Stimulated activated CD4-positive, alpha-beta T cell treated with anti-CD3 and anti-CD28 coated beads, Interleukin-4, amount 100 ng/mL, for 1 hour (primary cell): ENCODE measurements around the gene ZGLP1.
A peak's percentile ranks its signal among the peaks of the same experiment; 100 is the strongest.
"Not testable (repeated sequence)": the region's sequence is repeated elsewhere in the genome, so short reads cannot be mapped to it uniquely, and the experiment has no call there.

Experiments
- DNase-seq: peaks from one replicate; pipeline ENCODE4 v3.0.0-alpha.2; 2020

The ZGLP1 gene

DNA sequence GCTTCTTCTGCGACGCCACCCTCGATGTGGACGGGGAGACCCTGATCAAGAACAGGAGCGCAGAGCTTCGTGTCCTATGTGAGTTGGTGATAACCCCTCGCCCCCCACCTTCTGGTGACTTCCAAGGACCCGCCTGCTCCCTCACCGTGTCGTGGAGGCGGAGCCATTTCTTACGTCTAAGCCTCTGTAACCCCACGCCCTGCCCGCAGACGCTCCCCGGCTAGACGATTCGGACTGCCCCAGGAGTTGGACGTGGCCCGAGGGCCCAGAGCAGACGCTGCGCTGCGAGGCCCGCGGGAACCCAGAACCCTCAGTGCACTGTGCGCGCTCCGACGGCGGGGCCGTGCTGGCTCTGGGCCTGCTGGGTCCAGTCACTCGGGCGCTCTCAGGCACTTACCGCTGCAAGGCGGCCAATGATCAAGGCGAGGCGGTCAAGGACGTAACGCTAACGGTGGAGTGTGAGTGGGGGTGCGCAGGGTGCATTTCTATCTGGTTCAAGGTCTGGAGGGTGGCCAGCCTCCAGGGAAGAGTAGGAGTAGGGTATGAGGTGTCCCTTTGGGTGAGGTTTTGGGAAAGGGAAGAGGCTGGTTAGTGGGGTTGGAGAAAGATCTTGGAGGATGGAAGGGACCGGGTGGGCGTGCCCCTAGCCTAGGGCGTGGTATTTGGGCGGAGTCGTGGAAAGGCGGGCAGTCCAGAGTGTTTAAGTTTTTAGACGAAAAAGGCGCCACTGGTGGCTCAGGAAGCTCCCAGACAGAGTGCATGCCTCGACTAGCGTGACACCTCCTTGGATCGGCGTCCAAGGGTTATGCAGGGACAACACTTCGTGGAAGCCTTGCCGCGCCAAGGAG, 16.6 kb downstream of the ZGLP1 start:
- no peak for DNase-seq

DNA sequence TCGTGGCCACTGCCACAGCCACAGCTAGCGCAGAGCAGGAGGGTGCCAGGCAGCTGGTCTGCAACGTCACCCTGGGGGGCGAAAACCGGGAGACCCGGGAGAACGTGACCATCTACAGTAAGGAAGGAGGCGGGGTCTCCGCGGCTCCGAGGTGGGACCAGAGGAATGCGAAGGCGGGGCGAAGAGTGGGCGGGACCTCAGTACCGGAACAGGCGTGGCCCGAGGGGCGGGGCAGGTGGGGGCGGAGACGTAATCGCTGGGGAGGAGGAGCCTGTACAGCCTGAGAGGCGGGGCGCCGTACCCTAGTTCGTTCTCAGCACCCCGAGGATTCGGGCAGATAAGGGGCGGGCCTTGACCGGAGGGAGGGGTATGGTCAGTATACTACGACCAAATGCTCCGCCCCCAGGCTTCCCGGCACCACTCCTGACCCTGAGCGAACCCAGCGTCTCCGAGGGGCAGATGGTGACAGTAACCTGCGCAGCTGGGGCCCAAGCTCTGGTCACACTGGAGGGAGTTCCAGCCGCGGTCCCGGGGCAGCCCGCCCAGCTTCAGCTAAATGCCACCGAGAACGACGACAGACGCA, 17.3 kb downstream of the ZGLP1 start:
- peak; percentile 71 for DNase-seq

DNA sequence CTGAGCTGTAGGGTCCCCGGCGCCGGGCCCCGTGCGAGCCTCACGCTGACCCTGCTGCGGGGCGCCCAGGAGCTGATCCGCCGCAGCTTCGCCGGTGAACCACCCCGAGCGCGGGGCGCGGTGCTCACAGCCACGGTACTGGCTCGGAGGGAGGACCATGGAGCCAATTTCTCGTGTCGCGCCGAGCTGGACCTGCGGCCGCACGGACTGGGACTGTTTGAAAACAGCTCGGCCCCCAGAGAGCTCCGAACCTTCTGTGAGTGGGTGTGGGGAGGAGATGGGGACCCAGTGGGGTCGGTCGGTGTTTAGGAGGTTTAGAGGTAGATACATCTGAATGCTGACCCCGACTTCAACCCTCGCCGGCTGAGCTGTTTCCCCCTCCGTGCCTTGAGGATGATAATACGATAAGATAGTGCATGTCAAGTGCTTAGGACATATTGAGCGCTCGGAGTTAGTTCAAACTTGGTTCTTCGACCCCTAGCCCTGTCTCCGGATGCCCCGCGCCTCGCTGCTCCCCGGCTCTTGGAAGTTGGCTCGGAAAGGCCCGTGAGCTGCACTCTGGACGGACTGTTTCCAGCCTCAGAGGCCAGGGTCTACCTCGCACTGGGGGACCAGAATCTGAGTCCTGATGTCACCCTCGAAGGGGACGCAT, 17.9 kb downstream of the ZGLP1 start:
- DNase-seq: no peak

GRCh38 chr19:10290876-10291553, 18.6 kb downstream of the ZGLP1 start:
- peak; percentile 60 for DNase-seq

GRCh38 chr19:10290357-10290875, 19.2 kb downstream of the ZGLP1 start:
- DNase-seq: peak; percentile 21

DNA sequence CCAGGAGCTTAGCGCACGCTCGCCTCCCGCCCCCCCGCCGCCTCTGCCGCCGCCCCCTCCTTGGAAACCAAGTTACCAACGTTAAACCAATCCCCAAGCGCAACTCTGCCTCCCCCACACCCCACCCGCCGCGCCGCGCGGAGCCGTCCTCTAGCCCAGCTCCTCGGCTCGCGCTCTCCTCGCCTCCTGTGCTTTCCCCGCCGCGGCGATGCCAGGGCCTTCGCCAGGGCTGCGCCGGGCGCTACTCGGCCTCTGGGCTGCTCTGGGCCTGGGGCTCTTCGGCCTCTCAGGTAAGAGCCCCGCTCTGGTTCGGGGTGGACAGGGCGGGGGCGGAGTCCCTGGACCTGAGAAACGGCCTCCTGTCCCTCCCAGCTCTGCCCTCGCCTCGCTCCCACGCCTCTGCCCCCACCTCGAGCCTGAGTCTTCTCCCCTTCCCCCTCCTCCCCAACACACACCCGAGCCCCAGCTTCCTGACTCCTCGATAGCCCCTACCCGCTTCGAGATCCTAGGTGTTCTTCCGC, 19.7 kb downstream of the ZGLP1 start, which contains the start of gene ICAM5:
Gene ICAM5, plus strand, starts transcription at position 117 of the 521 bp plus-strand sequence. Its CDS starts 92 bp downstream, at position 209.
- peak; percentile 63 for DNase-seq

- peak; percentile 72 for DNase-seq
Observed at GRCh38 chr19:10289167-10289835, 20.3 kb downstream of the ZGLP1 start.

DNA sequence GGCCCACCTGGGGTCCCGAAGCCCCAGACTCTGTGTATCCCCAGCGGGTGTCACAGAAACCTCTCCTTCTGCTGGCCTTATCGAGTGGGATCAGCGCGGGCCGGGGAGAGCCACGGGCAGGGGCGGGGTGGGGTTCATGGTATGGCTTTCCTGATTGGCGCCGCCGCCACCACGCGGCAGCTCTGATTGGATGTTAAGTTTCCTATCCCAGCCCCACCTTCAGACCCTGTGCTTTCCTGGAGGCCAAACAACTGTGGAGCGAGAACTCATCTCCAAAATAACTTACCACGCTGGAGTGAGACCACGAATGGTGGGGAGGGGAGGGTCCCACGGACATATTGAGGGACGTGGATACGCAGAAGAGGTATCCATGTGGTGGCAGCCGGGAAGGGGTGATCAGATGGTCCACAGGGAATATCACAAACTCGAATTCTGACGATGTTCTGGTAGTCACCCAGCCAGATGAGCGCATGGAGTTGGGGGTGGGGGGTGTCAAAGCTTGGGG, 20.9 kb downstream of the ZGLP1 start:
- peak; percentile 49 for DNase-seq

GRCh38 chr19:10286803-10287737, 22.5 kb downstream of the ZGLP1 start, which contains the start of gene ICAM4:
TSS of gene ICAM4 (plus strand) at chr19:10286955. CDS start at chr19:10287013, 58 bp downstream.
- DNase-seq: peak; percentile 39

- no peak for DNase-seq
Observed at GRCh38 chr19:10285393-10285792, 24.2 kb downstream of the ZGLP1 start.

DNA sequence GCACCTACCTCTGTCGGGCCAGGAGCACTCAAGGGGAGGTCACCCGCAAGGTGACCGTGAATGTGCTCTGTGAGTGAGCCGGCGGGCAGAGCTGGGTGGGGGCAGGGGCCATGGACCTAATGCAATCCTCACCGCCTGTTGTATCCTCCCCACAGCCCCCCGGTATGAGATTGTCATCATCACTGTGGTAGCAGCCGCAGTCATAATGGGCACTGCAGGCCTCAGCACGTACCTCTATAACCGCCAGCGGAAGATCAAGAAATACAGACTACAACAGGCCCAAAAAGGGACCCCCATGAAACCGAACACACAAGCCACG, 24.7 kb downstream of the ZGLP1 start:
- no peak for DNase-seq

DNA sequence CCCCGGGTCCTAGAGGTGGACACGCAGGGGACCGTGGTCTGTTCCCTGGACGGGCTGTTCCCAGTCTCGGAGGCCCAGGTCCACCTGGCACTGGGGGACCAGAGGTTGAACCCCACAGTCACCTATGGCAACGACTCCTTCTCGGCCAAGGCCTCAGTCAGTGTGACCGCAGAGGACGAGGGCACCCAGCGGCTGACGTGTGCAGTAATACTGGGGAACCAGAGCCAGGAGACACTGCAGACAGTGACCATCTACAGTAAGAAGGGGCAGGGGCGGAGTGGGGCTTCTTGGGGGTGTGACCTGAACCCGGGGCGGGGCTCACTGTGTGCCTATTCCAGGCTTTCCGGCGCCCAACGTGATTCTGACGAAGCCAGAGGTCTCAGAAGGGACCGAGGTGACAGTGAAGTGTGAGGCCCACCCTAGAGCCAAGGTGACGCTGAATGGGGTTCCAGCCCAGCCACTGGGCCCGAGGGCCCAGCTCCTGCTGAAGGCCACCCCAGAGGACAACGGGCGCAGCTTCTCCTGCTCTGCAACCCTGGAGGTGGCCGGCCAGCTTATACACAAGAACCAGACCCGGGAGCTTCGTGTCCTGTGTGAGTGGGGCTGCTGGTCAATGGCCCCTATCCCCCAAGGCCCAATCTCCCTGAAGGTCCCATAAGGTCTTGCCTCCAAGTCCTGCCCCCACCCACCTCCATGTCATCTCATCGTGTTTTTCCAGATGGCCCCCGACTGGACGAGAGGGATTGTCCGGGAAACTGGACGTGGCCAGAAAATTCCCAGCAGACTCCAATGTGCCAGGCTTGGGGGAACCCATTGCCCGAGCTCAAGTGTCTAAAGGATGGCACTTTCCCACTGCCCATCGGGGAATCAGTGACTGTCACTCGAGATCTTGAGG, 25.3 kb downstream of the ZGLP1 start:
- no peak for DNase-seq

DNA sequence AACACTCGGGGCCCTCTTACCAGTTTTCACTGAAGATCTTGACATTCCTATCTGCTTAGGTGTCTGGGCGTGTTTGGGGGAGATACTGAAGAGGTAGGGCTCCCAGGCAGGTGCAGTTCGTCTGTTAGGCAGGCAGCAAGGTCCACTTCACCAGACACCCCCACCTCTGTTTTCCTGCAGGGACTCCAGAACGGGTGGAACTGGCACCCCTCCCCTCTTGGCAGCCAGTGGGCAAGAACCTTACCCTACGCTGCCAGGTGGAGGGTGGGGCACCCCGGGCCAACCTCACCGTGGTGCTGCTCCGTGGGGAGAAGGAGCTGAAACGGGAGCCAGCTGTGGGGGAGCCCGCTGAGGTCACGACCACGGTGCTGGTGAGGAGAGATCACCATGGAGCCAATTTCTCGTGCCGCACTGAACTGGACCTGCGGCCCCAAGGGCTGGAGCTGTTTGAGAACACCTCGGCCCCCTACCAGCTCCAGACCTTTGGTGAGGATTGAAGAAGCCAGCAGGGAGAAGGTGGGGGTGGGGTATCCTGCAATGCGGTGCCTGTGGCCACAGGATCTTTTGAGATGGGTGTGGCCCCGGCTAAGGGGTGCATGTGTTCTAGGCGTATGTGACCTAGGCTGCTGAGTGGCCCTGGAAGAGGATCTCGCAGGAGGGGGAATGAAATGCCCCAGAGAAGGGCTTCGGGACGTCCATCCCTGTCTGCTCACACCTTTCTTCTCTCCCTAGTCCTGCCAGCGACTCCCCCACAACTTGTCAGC, 26.1 kb downstream of the ZGLP1 start:
- DNase-seq: no peak

DNA sequence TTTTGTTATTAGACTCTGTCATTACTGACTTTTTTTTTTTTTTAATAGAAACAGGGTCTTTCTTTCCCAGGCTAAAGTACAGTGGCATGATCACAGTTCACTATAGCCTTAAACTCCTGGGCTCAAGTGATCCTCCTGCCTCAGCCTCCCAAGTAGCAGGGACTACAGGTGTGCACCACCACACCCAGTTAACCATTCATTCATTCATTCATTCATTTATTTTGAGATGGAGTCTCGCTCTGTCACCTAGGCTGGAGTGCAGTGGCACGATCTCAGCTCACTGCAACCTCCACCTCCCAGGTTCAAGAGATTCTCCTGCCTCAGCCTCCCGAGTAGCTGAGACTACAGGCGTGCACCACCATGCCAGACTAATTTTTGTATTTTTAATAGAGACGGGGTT, 27.6 kb downstream of the ZGLP1 start:
- DNase-seq: not testable (repeated sequence)

DNA sequence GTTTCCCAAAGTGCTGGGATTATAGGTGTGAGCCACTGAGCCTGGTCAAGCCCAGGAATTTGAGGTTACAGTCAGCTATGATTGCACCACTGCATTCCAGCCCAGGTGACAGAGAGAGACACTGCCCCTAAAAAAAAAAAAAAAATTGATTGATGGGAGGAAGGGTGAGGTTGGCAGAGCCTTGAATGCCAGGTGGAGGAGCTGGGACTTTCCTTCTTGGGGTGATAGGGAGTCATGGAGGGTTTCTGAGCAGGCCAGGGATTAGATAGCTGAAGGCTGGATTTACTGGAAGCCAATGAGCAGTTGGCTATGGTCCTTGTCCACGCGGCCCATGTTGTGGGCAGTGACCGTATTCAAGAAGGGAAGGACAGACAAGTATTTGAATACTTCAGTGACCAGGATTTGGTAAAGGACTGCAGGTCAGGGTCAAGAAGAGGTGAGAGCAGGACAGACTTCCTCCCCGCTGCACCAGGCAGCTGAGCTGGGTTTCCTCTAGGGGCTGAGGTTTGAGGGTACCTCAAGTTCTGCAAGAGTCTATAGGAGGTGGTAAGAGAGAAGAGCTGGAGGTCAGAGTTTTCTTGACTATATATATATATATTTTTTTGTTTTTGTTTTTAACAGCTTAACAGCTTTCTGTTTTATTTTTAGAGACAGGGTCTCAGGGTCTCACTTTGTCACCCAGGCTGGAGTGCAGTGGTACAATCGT, 29.7 kb downstream of the ZGLP1 start:
- no peak for DNase-seq

DNA sequence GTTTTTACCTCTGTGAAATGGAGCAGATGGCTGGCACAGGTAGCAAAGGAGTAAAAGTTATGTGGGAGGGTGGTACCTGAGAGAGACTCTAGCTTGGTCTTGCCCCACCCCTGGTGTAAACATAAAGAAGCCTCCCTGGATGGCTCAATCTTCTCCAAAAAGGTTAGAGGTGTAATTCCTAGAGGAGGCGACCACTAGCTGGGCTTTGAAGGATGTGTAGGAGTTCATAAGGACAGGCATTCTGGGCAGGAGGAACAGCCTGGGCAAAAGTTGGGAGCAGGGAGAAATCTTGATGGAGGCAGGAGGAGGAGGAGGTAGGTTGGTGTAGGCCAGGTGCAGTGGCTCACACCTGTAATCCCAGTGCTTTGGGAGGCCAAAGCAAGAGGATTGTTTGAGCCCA, 30.7 kb downstream of the ZGLP1 start:
- no peak for DNase-seq

DNA sequence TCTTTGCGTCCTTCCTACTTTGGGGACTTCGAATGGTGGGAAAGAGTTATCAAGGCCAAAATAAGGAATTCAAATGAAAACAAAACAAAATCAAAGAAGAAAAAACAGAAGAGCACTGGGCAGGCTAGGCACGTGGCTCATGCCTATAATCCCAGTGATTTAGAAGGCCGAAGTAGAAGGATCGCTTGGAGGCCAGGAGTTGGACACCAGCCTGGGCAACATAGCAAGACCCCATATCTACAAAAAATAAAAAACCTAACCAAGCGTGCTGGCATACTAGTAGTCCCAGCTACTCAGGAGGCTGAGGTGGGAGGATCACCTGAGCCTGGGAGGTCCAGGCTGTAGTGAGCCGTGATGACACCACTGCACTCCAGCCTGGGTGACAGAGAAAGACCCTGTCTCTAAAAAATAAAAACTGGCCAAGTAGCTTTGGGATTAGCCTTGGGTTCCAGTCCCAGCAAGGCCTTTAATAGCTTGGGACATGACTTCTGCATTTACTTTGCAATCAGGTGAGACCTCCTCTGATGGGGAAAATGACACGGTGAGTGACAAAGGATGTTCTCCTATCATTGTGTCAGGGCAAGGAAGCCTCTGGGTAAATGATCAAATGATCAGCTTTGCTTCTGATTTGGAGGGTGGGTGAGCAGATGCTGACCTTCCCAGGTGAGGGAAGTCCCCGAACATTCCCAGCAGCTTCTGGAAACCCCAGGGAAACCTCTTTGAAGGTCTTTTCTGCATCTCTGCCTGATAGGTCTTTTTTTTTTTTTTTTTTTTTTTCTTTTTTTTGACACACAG, 31.6 kb downstream of the ZGLP1 start:
- no peak for DNase-seq
